CD4-positive, alpha-beta memory T cell (primary cell): ENCODE results near the gene MUC12. TPM values are rescaled to one million over a fixed set of nuclear protein-coding genes. Genes with fewer than 3 reads are reported as not detected.
"Not testable (repeated sequence)": the region's sequence is repeated elsewhere in the genome, so short reads cannot be mapped to it uniquely, and the experiment has no call there.

Experiments
- CTCF ChIA-PET: fragments of 350-600 bp; sonication (Branson Sonifier 250); formaldehyde crosslinking; loops from one replicate; lab custom pipeline; 2021; ENCODE audit warnings: inconsistent platforms; ENCODE audit not compliant: partially characterized antibody; lab: Charles Lee
- POLR2A ChIA-PET: fragments of 350-600 bp; sonication (Branson Sonifier 250); formaldehyde crosslinking; loops from one replicate; lab custom pipeline; 2021; ENCODE audit not compliant: partially characterized antibody; lab: Charles Lee
- DNase-seq, 5 donors: peaks; one replicate each; pipeline versions ENCODE4 v3.0.0 to v3.0.0-alpha.2; 2020 to 2022; ENCODE audit warnings: mixed read lengths in 1 of 5
- H3K27ac ChIP-seq: one replicate; pipeline ENCODE4 v1.7.0; 2013; ENCODE audit warnings: low read depth, low read length
- H3K27me3 ChIP-seq: 2 replicates; pipeline ENCODE4 v1.7.0; 2013; ENCODE audit warnings: mild to moderate bottlenecking, low read length, moderate library complexity; ENCODE audit not compliant: insufficient read depth
- H3K36me3 ChIP-seq: 2 replicates; pipeline ENCODE4 v1.7.0; 2013; ENCODE audit warnings: mild to moderate bottlenecking, low read length, moderate library complexity; ENCODE audit not compliant: insufficient read depth
- H3K4me1 ChIP-seq: 2 replicates; pipeline ENCODE4 v1.7.0; 2013; ENCODE audit warnings: mild to moderate bottlenecking, low read length, moderate library complexity; ENCODE audit not compliant: insufficient read depth
- H3K4me3 ChIP-seq, 2 donors: one replicate each; pipeline ENCODE4 v1.7.0; 2013; ENCODE audit warnings: low read length in 2 of 2, mild to moderate bottlenecking in 1 of 2
- H3K9me3 ChIP-seq, 2 donors: one replicate each; pipeline ENCODE4 v1.7.0; 2013; ENCODE audit warnings: low read length in 2 of 2, control low read depth in 1 of 2; ENCODE audit not compliant: control insufficient read depth in 1 of 2
- H3K27ac Mint-ChIP-seq, 7 donors: one replicate each; pipeline ENCODE4 v1.8.0; 2020 to 2021; ENCODE audit warnings: mixed read lengths in 7 of 7, mild to moderate bottlenecking in 6 of 7, inconsistent platforms in 3 of 7, moderate library complexity in 3 of 7
- H3K27me3 Mint-ChIP-seq, 2 donors: one replicate each; pipeline ENCODE4 v1.8.0; 2020 to 2021; ENCODE audit warnings: mixed read lengths in 2 of 2
- H3K36me3 Mint-ChIP-seq, 2 donors: one replicate each; pipeline ENCODE4 v1.8.0; 2020 to 2021; ENCODE audit warnings: mixed read lengths in 2 of 2, inconsistent platforms in 1 of 2, mild to moderate bottlenecking in 1 of 2
- H3K4me1 Mint-ChIP-seq, 4 donors: one replicate each; pipeline ENCODE4 v1.8.0; 2020 to 2021; ENCODE audit warnings: mixed read lengths in 4 of 4, mild to moderate bottlenecking in 1 of 4
- H3K4me3 Mint-ChIP-seq, 8 donors: one replicate each; pipeline ENCODE4 v1.8.0; 2020 to 2021; ENCODE audit warnings: mixed read lengths in 8 of 8, mild to moderate bottlenecking in 7 of 8, moderate library complexity in 6 of 8, inconsistent platforms in 3 of 8
- H3K9me3 Mint-ChIP-seq, 8 donors: one replicate each; pipeline ENCODE4 v1.8.0; 2020 to 2021; ENCODE audit warnings: mixed read lengths in 8 of 8, mild to moderate bottlenecking in 5 of 8, inconsistent platforms in 3 of 8, moderate library complexity in 1 of 8
- intact Hi-C: fragments of 100-400 bp; cut with micrococcal nuclease; formaldehyde crosslinking; loops from one replicate; pipeline ENCODE4 v1.15.1; 2023
- polyA plus RNA-seq, 2 donors: library from polyadenylated mRNA; unstranded; fragments of 300-500 nt; fragmentation: Illumina TruSeq; gene quantifications; one replicate each; pipeline ENCODE4 v1.2.3, GENCODE V29; 2021
- total RNA-seq, 2 experiments: library from RNA; stranded (reverse); gene quantifications; one replicate each; pipeline ENCODE4 v1.2.3, GENCODE V29; 2021

The MUC12 gene
- total and polyA plus RNA-seq, 4 experiments from 2014 or later: 0.45 TPM; not detected in 3

GRCh38 chr7:100936167-100936566, 33.2 kb upstream of the MUC12 start:
- H3K27me3 ChIP-seq, intact Hi-C loops, CTCF ChIA-PET, H3K27ac Mint-ChIP-seq, H3K36me3 Mint-ChIP-seq, H3K4me3 Mint-ChIP-seq, H3K27ac ChIP-seq, H3K4me1 ChIP-seq, POLR2A ChIA-PET, H3K4me3 ChIP-seq, DNase-seq, H3K9me3 ChIP-seq, H3K36me3 ChIP-seq, H3K4me1 Mint-ChIP-seq: not testable (repeated sequence)
- peaks cover 0 to 41% (median 26%) of the 10 kb centered on the region in 8 donors for H3K9me3 Mint-ChIP-seq
- peaks cover 12 to 21% of the 10 kb centered on the region in 2 donors for H3K27me3 Mint-ChIP-seq

- intact Hi-C loops: no loop called here
- Histone ChIP-seq H3K4me1 (no peaks in the 10 kb centered on the region), H3K27me3 (no peaks in the 10 kb centered on the region), H3K4me3 (no peak overlapping the region), H3K36me3 (no peaks in the 10 kb centered on the region), H3K9me3 (no peaks in the 10 kb centered on the region), H3K27ac (no peak overlapping the region)
- H3K9me3 Mint-ChIP-seq: peaks cover 0 to 26% (median 18%) of the 10 kb centered on the region in 8 donors
- POLR2A ChIA-PET: no interaction called here
- CTCF ChIA-PET: no interaction called here
- no peak overlapping the region for H3K4me3 Mint-ChIP-seq
- H3K27ac Mint-ChIP-seq: no peak overlapping the region
- H3K4me1 Mint-ChIP-seq: peaks cover 0 to 2% (median 1%) of the 10 kb centered on the region in 4 donors
- no peak for DNase-seq
- peaks cover 11 to 25% of the 10 kb centered on the region in 2 donors for H3K27me3 Mint-ChIP-seq
- peaks cover 0 to 5% of the 10 kb centered on the region in 2 donors for H3K36me3 Mint-ChIP-seq
These were observed 27.2 kb upstream of the MUC12 start for GRCh38 chr7:100942045-100942774.

GRCh38 chr7:100943693-100944092, 25.7 kb upstream of the MUC12 start:
- Mint-ChIP-seq H3K4me3 (no peak overlapping the region), H3K4me1 (peaks cover 0 to 2% (median 1%) of the 10 kb centered on the region in 4 donors), H3K36me3 (peaks cover 0 to 5% of the 10 kb centered on the region in 2 donors), H3K9me3 (peaks cover 0 to 25% (median 16%) of the 10 kb centered on the region in 8 donors), H3K27me3 (peaks cover 11 to 22% of the 10 kb centered on the region in 2 donors), H3K27ac (no peak overlapping the region)
- H3K27me3 ChIP-seq: no peaks in the 10 kb centered on the region
- DNase-seq: no peak
- ChIA-PET POLR2A (no interaction called here), CTCF (no interaction called here)
- H3K4me1 ChIP-seq: no peaks in the 10 kb centered on the region
- intact Hi-C loops: no loop called here
- H3K36me3 ChIP-seq: no peaks in the 10 kb centered on the region
- no peak overlapping the region for H3K4me3 ChIP-seq
- no peak overlapping the region for H3K27ac ChIP-seq
- no peaks in the 10 kb centered on the region for H3K9me3 ChIP-seq

- H3K4me1 ChIP-seq: no peaks in the 10 kb centered on the region
- ChIA-PET CTCF (no interaction called here), POLR2A (no interaction called here)
- intact Hi-C loops: no loop called here
- Mint-ChIP-seq H3K36me3 (peaks cover 0 to 5% of the 10 kb centered on the region in 2 donors), H3K4me3 (no peak overlapping the region), H3K4me1 (peaks cover 0 to 2% (median 1%) of the 10 kb centered on the region in 4 donors), H3K27me3 (peaks cover 13 to 24% of the 10 kb centered on the region in 2 donors), H3K27ac (no peak overlapping the region), H3K9me3 (peaks cover 0 to 21% (median 12%) of the 10 kb centered on the region in 8 donors)
- no peaks in the 10 kb centered on the region for H3K9me3 ChIP-seq
- H3K36me3 ChIP-seq: no peaks in the 10 kb centered on the region
- H3K27ac ChIP-seq: no peak overlapping the region
- DNase-seq: no peak
- H3K27me3 ChIP-seq: peaks cover 3% of the 10 kb centered on the region
- H3K4me3 ChIP-seq: no peak overlapping the region
These were observed 25.2 kb upstream of the MUC12 start for GRCh38 chr7:100944138-100944537.

GRCh38 chr7:100946111-100946510, 23.3 kb upstream of the MUC12 start:
- Mint-ChIP-seq H3K4me3 (peak overlapping the region in 1 of 8 donors; percentile 36), H3K36me3 (no peaks in the 10 kb centered on the region), H3K27me3 (peaks cover 22 to 26% of the 10 kb centered on the region in 2 donors), H3K9me3 (peaks cover 0 to 8% (median under 1%) of the 10 kb centered on the region in 8 donors), H3K4me1 (peaks cover 0 to 2% (median 1%) of the 10 kb centered on the region in 4 donors), H3K27ac (no peak overlapping the region)
- no peak for DNase-seq
- H3K4me3 ChIP-seq: no peak overlapping the region
- no peaks in the 10 kb centered on the region for H3K9me3 ChIP-seq
- intact Hi-C loops: no loop called here
- ChIA-PET POLR2A (no interaction called here), CTCF (no interaction called here)
- no peaks in the 10 kb centered on the region for H3K4me1 ChIP-seq
- H3K27me3 ChIP-seq: peaks cover 7% of the 10 kb centered on the region
- H3K27ac ChIP-seq: no peak overlapping the region
- H3K36me3 ChIP-seq: no peaks in the 10 kb centered on the region

- intact Hi-C loops: no loop called here
- Histone ChIP-seq H3K4me3 (no peak overlapping the region), H3K27me3 (peaks cover 7% of the 10 kb centered on the region), H3K27ac (no peak overlapping the region), H3K4me1 (no peaks in the 10 kb centered on the region), H3K36me3 (no peaks in the 10 kb centered on the region), H3K9me3 (no peaks in the 10 kb centered on the region)
- ChIA-PET POLR2A (no interaction called here), CTCF (interaction anchor here (1.2 kb wide), 1 partner anchor 11 kb away, joined by 3 read pairs; no protein-coding TSS in a partner anchor)
- H3K27me3 Mint-ChIP-seq: peaks cover 22 to 26% of the 10 kb centered on the region in 2 donors
- DNase-seq: no peak
- H3K36me3 Mint-ChIP-seq: no peaks in the 10 kb centered on the region
- H3K4me3 Mint-ChIP-seq: no peak overlapping the region
- H3K4me1 Mint-ChIP-seq: peaks cover 0 to 2% (median 1%) of the 10 kb centered on the region in 4 donors
- no peak overlapping the region for H3K27ac Mint-ChIP-seq
- peaks cover 0 to 8% (median 0%) of the 10 kb centered on the region in 8 donors for H3K9me3 Mint-ChIP-seq
These were observed 22.5 kb upstream of the MUC12 start for GRCh38 chr7:100946766-100947365.

- CTCF ChIA-PET: interaction anchor here (1.2 kb wide), 1 partner anchor 10 kb away, joined by 3 read pairs; no protein-coding TSS in a partner anchor
- H3K27ac ChIP-seq: no peak overlapping the region
- Mint-ChIP-seq H3K27me3 (peaks cover 22 to 26% of the 10 kb centered on the region in 2 donors), H3K9me3 (peaks cover 0 to 6% (median 0%) of the 10 kb centered on the region in 8 donors), H3K36me3 (no peaks in the 10 kb centered on the region), H3K4me1 (no peaks in the 10 kb centered on the region), H3K4me3 (no peak overlapping the region), H3K27ac (no peak overlapping the region)
- H3K27me3 ChIP-seq: peaks cover 7% of the 10 kb centered on the region
- H3K36me3 ChIP-seq: no peaks in the 10 kb centered on the region
- no peak overlapping the region for H3K4me3 ChIP-seq
- H3K9me3 ChIP-seq: no peaks in the 10 kb centered on the region
- no peaks in the 10 kb centered on the region for H3K4me1 ChIP-seq
- intact Hi-C loops: no loop called here
- POLR2A ChIA-PET: no interaction called here
- no peak for DNase-seq
These were observed 21.6 kb upstream of the MUC12 start for GRCh38 chr7:100947792-100948191.
